ENCODE data around the gene MARCHF6.

- no peak for TF ChIP-seq POLR2A (IDR thresholded peaks at IDR 0.05; ENCODE audit: low read depth, low read length)
- TF ChIP-seq POLR2AphosphoS5 (IDR thresholded peaks at IDR 0.05; ENCODE audit: low read depth, low read length) = no peak
- TF ChIP-seq POU2F2 (IDR thresholded peaks at IDR 0.05; ENCODE audit: low read depth, low read length) = no peak
- TF ChIP-seq TAF1 (IDR thresholded peaks at IDR 0.05; ENCODE audit: low read depth, low read length) = no peak
- peak; percentile 70 for TF ChIP-seq SPI1 (IDR thresholded peaks at IDR 0.05; ENCODE audit: low read depth, low read length)
Measured at GRCh38 chr5:10352430-10353240, 860 bp upstream of the MARCHF6 start.

Data from GM12891 (cell line).